ENCODE measurements around the gene LINC00237.

DNA sequence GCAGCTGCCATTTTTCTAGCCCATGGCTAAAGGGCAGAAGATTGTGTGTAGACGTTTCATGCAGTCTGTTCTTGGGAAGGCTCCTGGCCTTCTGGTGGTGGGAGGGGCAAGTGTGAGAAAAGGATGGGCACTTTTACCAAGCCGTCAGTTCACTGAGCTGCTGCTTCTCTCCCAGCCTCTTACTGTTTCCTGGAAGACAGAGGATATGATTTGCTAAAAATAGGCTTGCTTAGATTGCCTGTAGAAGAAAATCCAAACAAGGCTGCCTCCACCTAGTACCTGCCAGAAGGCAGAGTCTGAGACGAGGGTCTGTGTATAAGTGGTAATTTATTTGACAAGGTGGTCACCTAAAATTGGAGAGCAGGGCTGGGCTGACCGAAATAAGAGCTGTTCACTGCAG, 27.2 kb upstream of the LINC00237 start:
- TF ChIP-seq, protein P1, sequence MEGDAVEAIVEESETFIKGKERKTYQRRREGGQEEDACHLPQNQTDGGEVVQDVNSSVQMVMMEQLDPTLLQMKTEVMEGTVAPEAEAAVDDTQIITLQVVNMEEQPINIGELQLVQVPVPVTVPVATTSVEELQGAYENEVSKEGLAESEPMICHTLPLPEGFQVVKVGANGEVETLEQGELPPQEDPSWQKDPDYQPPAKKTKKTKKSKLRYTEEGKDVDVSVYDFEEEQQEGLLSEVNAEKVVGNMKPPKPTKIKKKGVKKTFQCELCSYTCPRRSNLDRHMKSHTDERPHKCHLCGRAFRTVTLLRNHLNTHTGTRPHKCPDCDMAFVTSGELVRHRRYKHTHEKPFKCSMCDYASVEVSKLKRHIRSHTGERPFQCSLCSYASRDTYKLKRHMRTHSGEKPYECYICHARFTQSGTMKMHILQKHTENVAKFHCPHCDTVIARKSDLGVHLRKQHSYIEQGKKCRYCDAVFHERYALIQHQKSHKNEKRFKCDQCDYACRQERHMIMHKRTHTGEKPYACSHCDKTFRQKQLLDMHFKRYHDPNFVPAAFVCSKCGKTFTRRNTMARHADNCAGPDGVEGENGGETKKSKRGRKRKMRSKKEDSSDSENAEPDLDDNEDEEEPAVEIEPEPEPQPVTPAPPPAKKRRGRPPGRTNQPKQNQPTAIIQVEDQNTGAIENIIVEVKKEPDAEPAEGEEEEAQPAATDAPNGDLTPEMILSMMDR (IDR thresholded peaks at IDR 0.05), result no peak
- no peak for TF ChIP-seq POLR2A (IDR thresholded peaks at IDR 0.05)

Measured in thyroid gland (tissue), 4 donors.